Astrocyte (in vitro differentiated cells and primary cell): Measurements from ENCODE around the gene TREML1. TPM values are rescaled to one million over a fixed set of nuclear protein-coding genes. Genes with fewer than 3 reads are reported as not detected.

Experiments
- DNase-seq: peaks from one replicate; pipeline ENCODE4 v3.0.0-alpha.2; 2010; ENCODE audit warnings: low read depth
- FAIRE-seq: peaks from 2 replicates; lab custom pipeline; 2011; peaks lifted over from hg19 to GRCh38; lab: Jason Lieb, UNC
- H2AFZ ChIP-seq: 2 replicates; pipeline ENCODE4 v1.6.0; 2012; ENCODE audit warnings: low read depth, low read length, inconsistent platforms
- H3K27ac ChIP-seq: 2 replicates; pipeline ENCODE4 v1.5.1; 2011; ENCODE audit warnings: low read depth, low read length, inconsistent platforms
- H3K27me3 ChIP-seq: 2 replicates; pipeline ENCODE4 v1.6.0; 2011; ENCODE audit warnings: low read length, inconsistent platforms; ENCODE audit not compliant: insufficient read depth
- H3K36me3 ChIP-seq: 2 replicates; pipeline ENCODE4 v1.5.1; 2011; ENCODE audit warnings: low read length, inconsistent platforms; ENCODE audit not compliant: insufficient read depth
- H3K4me1 ChIP-seq: 2 replicates; pipeline ENCODE4 v1.5.1; 2011; ENCODE audit warnings: low read length, inconsistent platforms; ENCODE audit not compliant: insufficient read depth
- H3K4me2 ChIP-seq: 2 replicates; pipeline ENCODE4 v1.6.0; 2012; ENCODE audit warnings: low read length, inconsistent platforms
- H3K4me3 ChIP-seq: 2 replicates; pipeline ENCODE4 v1.5.1; 2011; ENCODE audit warnings: low read depth, mild to moderate bottlenecking, low read length, inconsistent platforms; ENCODE audit not compliant: insufficient read depth
- H3K79me2 ChIP-seq: 2 replicates; pipeline ENCODE4 v1.6.0; 2012; ENCODE audit warnings: mild to moderate bottlenecking, low read length, inconsistent platforms; ENCODE audit not compliant: insufficient read depth
- H3K9ac ChIP-seq: 2 replicates; pipeline ENCODE4 v1.6.0; 2012; ENCODE audit warnings: mild to moderate bottlenecking, low read length, inconsistent platforms
- H3K9me3 ChIP-seq: 2 replicates; pipeline ENCODE4 v1.5.1; 2012; ENCODE audit warnings: low read depth, mild to moderate bottlenecking, low read length, inconsistent platforms; ENCODE audit not compliant: insufficient read depth
- H4K20me1 ChIP-seq: 2 replicates; pipeline ENCODE4 v1.6.0; 2012; ENCODE audit warnings: low read length, inconsistent platforms; ENCODE audit not compliant: insufficient read depth
- H3K27ac Mint-ChIP-seq: one replicate; pipeline ENCODE4 v1.8.0; 2021; ENCODE audit warnings: mild to moderate bottlenecking, mixed read lengths; ENCODE audit not compliant: unreplicated experiment
- H3K27me3 Mint-ChIP-seq: one replicate; pipeline ENCODE4 v1.8.0; 2021; ENCODE audit warnings: low read depth, mixed read lengths; ENCODE audit not compliant: unreplicated experiment
- H3K36me3 Mint-ChIP-seq: one replicate; pipeline ENCODE4 v1.8.0; 2021; ENCODE audit warnings: low read depth, mixed read lengths; ENCODE audit not compliant: unreplicated experiment
- H3K4me1 Mint-ChIP-seq: one replicate; pipeline ENCODE4 v1.8.0; 2021; ENCODE audit warnings: low read depth, mixed read lengths; ENCODE audit not compliant: unreplicated experiment
- H3K4me3 Mint-ChIP-seq: one replicate; pipeline ENCODE4 v1.8.0; 2021; ENCODE audit warnings: mild to moderate bottlenecking, moderate library complexity, mixed read lengths; ENCODE audit not compliant: unreplicated experiment
- H3K9me3 Mint-ChIP-seq: one replicate; pipeline ENCODE4 v1.8.0; 2021; ENCODE audit warnings: mild to moderate bottlenecking, mixed read lengths; ENCODE audit not compliant: unreplicated experiment
- CTCF ChIP-seq: IDR thresholded peaks from 2 replicates; pipeline ENCODE4 v1.5.1; 2011; ENCODE audit warnings: low read depth, mild to moderate bottlenecking, inconsistent platforms, low read length, moderate library complexity; ENCODE audit not compliant: insufficient read depth
- EZH2 ChIP-seq: IDR thresholded peaks from 2 replicates; pipeline ENCODE4 v1.6.1; 2012; ENCODE audit warnings: mild to moderate bottlenecking, low read length, inconsistent platforms; ENCODE audit not compliant: insufficient read depth
- total RNA-seq: library from RNA; stranded (reverse); gene quantifications from 2 replicates; pipeline ENCODE4 v1.2.1, GENCODE V29; 2021

Gene TREML1
- total RNA-seq, 1 donor from 2014 or later, result not detected

- TF ChIP-seq EZH2 (no peak), CTCF (no peak)
- Histone ChIP-seq H3K79me2 (no peaks in the 10 kb centered on the region), H3K4me3 (no peak overlapping the region), H3K9me3 (no peaks in the 10 kb centered on the region), H2AFZ (no peak overlapping the region), H3K27ac (no peak overlapping the region), H3K27me3 (peaks cover 2% of the 10 kb centered on the region), H3K9ac (no peak overlapping the region), H3K4me2 (no peak overlapping the region), H3K4me1 (no peaks in the 10 kb centered on the region), H3K36me3 (no peaks in the 10 kb centered on the region), H4K20me1 (no peaks in the 10 kb centered on the region)
- Mint-ChIP-seq H3K4me1 (no peaks in the 10 kb centered on the region), H3K36me3 (no peaks in the 10 kb centered on the region), H3K4me3 (no peak overlapping the region), H3K9me3 (peaks cover 20% of the 10 kb centered on the region), H3K27me3 (peaks cover 53% of the 10 kb centered on the region), H3K27ac (no peak overlapping the region)
- DNase-seq (no peak), FAIRE-seq (no peak)
Measured at GRCh38 chr6:41193884-41194283, 39.7 kb upstream of the TREML1 start.

DNA sequence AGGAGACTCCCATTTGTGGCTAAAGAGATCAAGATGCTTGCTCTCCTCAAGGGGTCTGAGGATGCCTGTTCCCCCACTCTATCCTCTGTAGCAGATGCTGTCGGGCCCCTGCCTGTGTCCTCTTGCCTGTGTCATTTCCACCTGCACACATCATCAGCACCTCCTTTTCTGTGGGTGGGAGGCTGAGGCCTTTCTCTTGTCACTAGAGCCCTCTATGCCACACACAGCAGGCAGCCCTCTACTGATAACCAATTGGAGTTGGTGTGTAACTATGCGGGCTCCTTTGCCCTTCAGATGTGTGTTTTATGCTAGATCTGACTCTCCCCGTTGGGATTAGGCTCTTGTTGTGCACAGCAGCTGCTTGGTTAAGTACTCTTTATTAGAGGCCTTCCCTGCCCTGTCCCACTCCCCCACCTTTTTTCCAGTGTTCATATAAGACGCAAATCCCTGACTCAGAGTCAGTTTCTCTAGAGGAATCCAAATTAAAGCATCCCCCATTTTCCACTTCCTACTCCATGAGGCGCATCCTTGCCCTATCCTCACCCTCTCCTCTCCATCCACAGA lies 39.1 kb upstream of the TREML1 start:
- Histone ChIP-seq H3K36me3 (no peaks in the 10 kb centered on the region), H3K27me3 (peaks cover 2% of the 10 kb centered on the region), H3K79me2 (no peaks in the 10 kb centered on the region), H4K20me1 (no peaks in the 10 kb centered on the region), H3K9ac (no peak overlapping the region), H3K9me3 (no peaks in the 10 kb centered on the region), H2AFZ (no peak overlapping the region), H3K27ac (no peak overlapping the region), H3K4me1 (no peaks in the 10 kb centered on the region), H3K4me2 (no peak overlapping the region), H3K4me3 (no peak overlapping the region)
- Mint-ChIP-seq H3K27me3 (peaks cover 51% of the 10 kb centered on the region), H3K4me1 (no peaks in the 10 kb centered on the region), H3K36me3 (no peaks in the 10 kb centered on the region), H3K9me3 (peaks cover 25% of the 10 kb centered on the region), H3K27ac (no peak overlapping the region), H3K4me3 (no peak overlapping the region)
- FAIRE-seq (no peak), DNase-seq (no peak)
- TF ChIP-seq EZH2 (no peak), CTCF (no peak)

- TF ChIP-seq CTCF (no peak), EZH2 (no peak)
- no peaks in the 10 kb centered on the region for H3K4me1 Mint-ChIP-seq
- Histone ChIP-seq H3K79me2 (no peaks in the 10 kb centered on the region), H3K27me3 (peaks cover 2% of the 10 kb centered on the region), H4K20me1 (no peaks in the 10 kb centered on the region), H3K36me3 (no peaks in the 10 kb centered on the region), H3K4me2 (no peak overlapping the region), H2AFZ (no peak overlapping the region), H3K9me3 (no peaks in the 10 kb centered on the region), H3K27ac (no peak overlapping the region), H3K4me3 (no peak overlapping the region), H3K9ac (no peak overlapping the region), H3K4me1 (no peaks in the 10 kb centered on the region)
- DNase-seq (no peak), FAIRE-seq (no peak)
- no peak overlapping the region for H3K4me3 Mint-ChIP-seq
- H3K9me3 Mint-ChIP-seq, result peaks cover 25% of the 10 kb centered on the region
- H3K27ac Mint-ChIP-seq, result no peak overlapping the region
- H3K36me3 Mint-ChIP-seq, result no peaks in the 10 kb centered on the region
- peaks cover 39% of the 10 kb centered on the region for H3K27me3 Mint-ChIP-seq
Measured at GRCh38 chr6:41191569-41191968, 37.4 kb upstream of the TREML1 start.
